Kidney (tissue), 14 donors: ENCODE data around the gene ADM5. TPM values are rescaled to one million over a fixed set of nuclear protein-coding genes. Genes with fewer than 3 reads are reported as not detected.

Experiments
- DNase-seq, 5 donors: peaks; one replicate each; pipeline ENCODE4 v3.0.0-alpha.2; 2013 to 2020
- FAIRE-seq: peaks from 2 replicates; lab custom pipeline; 2012; peaks lifted over from hg19 to GRCh38; lab: Jason Lieb, UNC
- H3K27ac ChIP-seq, 2 donors: one replicate each; pipeline ENCODE4 v1.7.0; 2013; ENCODE audit warnings: low read depth in 2 of 2, low read length in 2 of 2, inconsistent platforms in 1 of 2
- H3K27me3 ChIP-seq: one replicate; pipeline ENCODE4 v1.7.1; 2013; ENCODE audit warnings: low read length, inconsistent platforms; ENCODE audit not compliant: control insufficient read depth, insufficient read depth
- H3K36me3 ChIP-seq, 3 donors: one replicate each; pipeline versions ENCODE4 v1.7.0 to v1.7.1; 2013; ENCODE audit warnings: low read length in 3 of 3, control low read depth in 1 of 3, inconsistent platforms in 1 of 3; ENCODE audit not compliant: insufficient read depth in 3 of 3, control insufficient read depth in 2 of 3
- H3K4me1 ChIP-seq, 3 donors: one replicate each; pipeline versions ENCODE4 v1.7.0 to v1.7.1; 2013; ENCODE audit warnings: low read length in 3 of 3, inconsistent platforms in 1 of 3, low read depth in 1 of 3; ENCODE audit not compliant: control insufficient read depth in 2 of 3, insufficient read depth in 2 of 3
- H3K4me3 ChIP-seq, 3 donors: one replicate each; pipeline versions ENCODE4 v1.7.0 to v1.8.1; 2013; ENCODE audit warnings: low read length in 3 of 3, control low read depth in 1 of 3, inconsistent platforms in 1 of 3
- H3K9ac ChIP-seq, 3 donors: one replicate each; pipeline versions ENCODE4 v1.7.0 to v1.7.1; 2013; ENCODE audit warnings: low read length in 3 of 3, control low read depth in 1 of 3, inconsistent platforms in 1 of 3
- H3K9me3 ChIP-seq, 3 donors: one replicate each; pipeline versions ENCODE4 v1.7.0 to v1.7.1; 2013; ENCODE audit warnings: low read length in 3 of 3, control low read depth in 1 of 3, inconsistent platforms in 1 of 3; ENCODE audit not compliant: control insufficient read depth in 2 of 3, insufficient read depth in 1 of 3
- CTCF ChIP-seq: IDR thresholded peaks from 3 replicates; pipeline ENCODE4 v1.5.1; 2012; ENCODE audit warnings: mild to moderate bottlenecking, moderate library complexity, borderline replicate concordance; ENCODE audit not compliant: insufficient read depth; ENCODE audit errors: extremely low read depth
- intact Hi-C: fragments of 100-400 bp; cut with DNase I; formaldehyde crosslinking; loops from one replicate; pipeline ENCODE4 v1.11.1; 2022
- polyA plus RNA-seq: library from polyadenylated mRNA; stranded (reverse); fragments of 350-450 nt; fragmentation: Illumina TruSeq; extraction: RNeasy Lipid Tissue Mini Kit (QIAGEN cat#74804); gene quantifications from one replicate; pipeline ENCODE4 v1.2.3, GENCODE V29; 2014; ENCODE audit warnings: low read depth, low replicate concordance; ENCODE audit not compliant: insufficient read depth
- total RNA-seq: library from RNA; stranded (reverse); fragmentation: NEBNext Ultra II Directional; extraction: Animal tissue kit (Norgen Biotek cat#: 25700); gene quantifications from one replicate; pipeline ENCODE4 v1.2.1, GENCODE V29; 2021
- donor health status: control.
- donor health status: control.
- donor health status: control.
- donor health status: control.
- donor health status: control.
- donor health status: DM: yes; HTN: yes; CAD: no.
- donor health status: Normal renal cell carcinoma (clear cell type).

The ADM5 gene
- total and polyA plus RNA-seq, 2 donors from 2014 or later = 0.60 to 2.1 TPM

GRCh38 chr19:49653466-49653806 is 36.0 kb upstream of the ADM5 start:
- intact Hi-C loops = no loop called here
- no peak for TF ChIP-seq CTCF
- H3K27me3 ChIP-seq = no peaks in the 10 kb centered on the region
- peaks cover 0 to 38% (median 17%) of the 10 kb centered on the region in 3 donors for H3K36me3 ChIP-seq
- no peak for DNase-seq
- H3K9ac ChIP-seq = no peak overlapping the region
- H3K4me3 ChIP-seq = no peak overlapping the region
- no peaks in the 10 kb centered on the region for H3K4me1 ChIP-seq
- no peaks in the 10 kb centered on the region for H3K9me3 ChIP-seq
- no peak for FAIRE-seq
- no peak overlapping the region for H3K27ac ChIP-seq

DNA sequence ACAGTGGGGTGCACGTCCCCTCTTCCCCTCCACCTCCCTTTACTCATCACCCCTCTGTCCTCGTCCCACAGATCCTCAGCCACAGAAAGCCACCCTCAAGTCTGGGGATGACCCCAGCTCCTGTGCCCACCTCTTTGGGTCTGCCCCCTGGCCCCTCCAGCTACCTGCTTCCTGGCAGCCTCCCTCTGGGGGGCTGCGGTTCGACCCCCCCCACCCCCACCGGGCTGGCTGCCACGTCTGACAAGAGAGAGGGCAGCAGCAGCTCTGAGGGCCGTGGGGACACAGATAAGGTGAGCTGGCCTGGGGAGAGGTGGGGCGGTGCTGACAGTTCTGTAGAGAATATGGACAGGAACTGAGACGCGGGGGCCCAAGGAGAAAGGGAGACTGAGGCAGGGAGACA is 34.8 kb upstream of the ADM5 start:
- H3K9ac ChIP-seq = no peak overlapping the region
- TF ChIP-seq CTCF = no peak
- H3K4me3 ChIP-seq = no peak overlapping the region
- no peaks in the 10 kb centered on the region for H3K9me3 ChIP-seq
- H3K27ac ChIP-seq = no peak overlapping the region
- H3K27me3 ChIP-seq = no peaks in the 10 kb centered on the region
- intact Hi-C loops = no loop called here
- DNase-seq = no peak
- FAIRE-seq = no peak
- H3K4me1 ChIP-seq = no peaks in the 10 kb centered on the region
- peaks cover 2 to 44% (median 20%) of the 10 kb centered on the region in 3 donors for H3K36me3 ChIP-seq

- intact Hi-C loops = no loop called here
- TF ChIP-seq CTCF = no peak
- H3K27me3 ChIP-seq = no peaks in the 10 kb centered on the region
- DNase-seq (no peak), FAIRE-seq (no peak)
- no peak overlapping the region for H3K9ac ChIP-seq
- H3K36me3 ChIP-seq = peaks cover 2 to 41% (median 22%) of the 10 kb centered on the region in 3 donors
- H3K27ac ChIP-seq = no peak overlapping the region
- H3K4me3 ChIP-seq = no peak overlapping the region
- H3K4me1 ChIP-seq = no peaks in the 10 kb centered on the region
- H3K9me3 ChIP-seq = no peaks in the 10 kb centered on the region
These were observed 33.6 kb upstream of the ADM5 start for GRCh38 chr19:49655570-49656455.
